Measurements from ENCODE around the gene CTNNA3. TPM values are rescaled to one million over a fixed set of nuclear protein-coding genes. Genes with fewer than 3 reads are reported as not detected.

CTNNA3 gene
- total and polyA plus RNA-seq, 12 donors: 0.03 to 14.4 (median 0.47) TPM; not detected in 1

DNA sequence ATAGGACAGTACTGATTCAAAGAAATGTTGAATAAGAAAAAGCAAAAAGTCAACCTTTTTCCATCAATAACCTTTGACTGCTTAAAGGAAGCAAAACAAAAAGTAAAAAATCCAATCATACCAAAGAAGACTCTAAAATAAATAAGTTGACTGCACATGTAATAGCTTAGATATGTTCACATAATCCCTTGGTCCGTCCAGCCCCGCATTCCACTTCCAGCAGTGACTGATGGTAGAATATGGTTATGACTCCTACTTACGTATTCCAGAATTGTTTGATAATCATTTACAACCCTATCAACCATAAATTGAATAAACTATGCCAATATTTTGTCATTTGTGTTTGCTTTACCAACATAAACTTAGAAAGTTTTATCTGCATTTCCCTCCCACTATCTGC lies 77.9 kb downstream of the CTNNA3 start:
- 67 to 80% (median 73%) methylated on average over 3 of the region's 3 CpGs for WGBS, 4 donors
- no peaks in the 10 kb centered on the region for H3K27me3 ChIP-seq
- no peaks in the 10 kb centered on the region for H3K4me1 ChIP-seq (replicated peaks in 1 of 2)
- no peak overlapping the region for H3K4me3 ChIP-seq
- intact Hi-C loops (cut with DNase I): no loop called here
- H3K36me3 ChIP-seq (replicated peaks in 1 of 2): no peaks in the 10 kb centered on the region
- no peak overlapping the region for H3K27ac ChIP-seq
- H3K9me3 ChIP-seq (replicated peaks in 1 of 3): no peaks in the 10 kb centered on the region
- DNase-seq: no peak
- TF ChIP-seq POLR2A (IDR thresholded peaks at IDR 0.05): no peak
- TF ChIP-seq, protein P1, sequence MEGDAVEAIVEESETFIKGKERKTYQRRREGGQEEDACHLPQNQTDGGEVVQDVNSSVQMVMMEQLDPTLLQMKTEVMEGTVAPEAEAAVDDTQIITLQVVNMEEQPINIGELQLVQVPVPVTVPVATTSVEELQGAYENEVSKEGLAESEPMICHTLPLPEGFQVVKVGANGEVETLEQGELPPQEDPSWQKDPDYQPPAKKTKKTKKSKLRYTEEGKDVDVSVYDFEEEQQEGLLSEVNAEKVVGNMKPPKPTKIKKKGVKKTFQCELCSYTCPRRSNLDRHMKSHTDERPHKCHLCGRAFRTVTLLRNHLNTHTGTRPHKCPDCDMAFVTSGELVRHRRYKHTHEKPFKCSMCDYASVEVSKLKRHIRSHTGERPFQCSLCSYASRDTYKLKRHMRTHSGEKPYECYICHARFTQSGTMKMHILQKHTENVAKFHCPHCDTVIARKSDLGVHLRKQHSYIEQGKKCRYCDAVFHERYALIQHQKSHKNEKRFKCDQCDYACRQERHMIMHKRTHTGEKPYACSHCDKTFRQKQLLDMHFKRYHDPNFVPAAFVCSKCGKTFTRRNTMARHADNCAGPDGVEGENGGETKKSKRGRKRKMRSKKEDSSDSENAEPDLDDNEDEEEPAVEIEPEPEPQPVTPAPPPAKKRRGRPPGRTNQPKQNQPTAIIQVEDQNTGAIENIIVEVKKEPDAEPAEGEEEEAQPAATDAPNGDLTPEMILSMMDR (IDR thresholded peaks at IDR 0.05): no peak

DNA sequence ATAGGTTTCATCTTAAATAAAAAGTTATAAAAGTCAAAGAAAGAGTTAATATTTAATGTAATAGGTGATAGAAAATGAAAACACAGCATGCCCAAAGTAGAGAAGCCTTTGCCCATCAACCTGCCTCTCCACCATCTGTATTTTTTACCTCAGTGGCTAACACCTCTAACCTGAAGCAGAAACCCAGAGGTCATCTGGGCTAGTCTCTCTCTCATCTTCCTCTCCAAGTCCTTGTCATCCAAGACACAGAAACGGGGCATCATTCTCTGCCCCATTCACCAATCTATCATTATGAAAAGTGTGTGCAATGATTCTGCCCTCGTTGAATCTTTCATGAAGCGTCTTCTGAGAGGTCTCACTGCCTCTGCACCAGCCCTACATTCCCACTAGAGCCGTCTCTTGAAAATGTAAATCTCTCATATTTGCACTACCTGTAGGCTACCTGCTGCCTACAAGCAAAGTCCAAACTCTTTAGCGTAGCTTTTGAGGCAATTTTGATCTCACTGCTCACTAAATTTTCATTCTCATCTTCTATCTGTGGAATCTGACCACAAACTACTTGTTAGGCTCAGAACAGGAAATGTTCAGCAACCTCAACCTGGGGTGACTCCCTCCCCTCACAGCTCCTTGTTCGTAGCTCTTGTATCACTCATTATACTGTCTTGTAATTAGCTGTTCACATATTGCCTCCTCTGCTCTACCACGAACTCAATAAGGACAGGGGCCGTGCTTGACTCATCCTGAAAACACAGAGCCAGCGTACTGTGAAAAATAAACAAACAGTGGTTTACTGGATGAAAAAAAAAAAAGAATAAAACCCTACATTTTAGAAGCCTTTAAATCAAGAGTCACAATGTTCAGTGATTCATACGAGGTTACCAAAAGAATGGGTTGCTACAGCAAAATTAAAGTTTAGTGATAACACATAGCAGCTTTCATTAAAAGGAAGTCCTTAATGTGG lies 83.1 kb downstream of the CTNNA3 start:
- no peak overlapping the region for H3K4me3 ChIP-seq
- WGBS, 4 donors: 71 to 80% (median 72%) methylated on average over 10 of the region's 10 CpGs
- no peak for DNase-seq
- intact Hi-C loops (cut with DNase I): no loop called here
- TF ChIP-seq POLR2A (IDR thresholded peaks at IDR 0.05): no peak
- TF ChIP-seq, protein P1 (IDR thresholded peaks at IDR 0.05): no peak
- H3K4me1 ChIP-seq (replicated peaks in 1 of 2): no peaks in the 10 kb centered on the region
- no peaks in the 10 kb centered on the region for H3K36me3 ChIP-seq (replicated peaks in 1 of 2)
- no peaks in the 10 kb centered on the region for H3K27me3 ChIP-seq
- H3K9me3 ChIP-seq (replicated peaks in 1 of 3): no peaks in the 10 kb centered on the region
- no peak overlapping the region for H3K27ac ChIP-seq

DNA sequence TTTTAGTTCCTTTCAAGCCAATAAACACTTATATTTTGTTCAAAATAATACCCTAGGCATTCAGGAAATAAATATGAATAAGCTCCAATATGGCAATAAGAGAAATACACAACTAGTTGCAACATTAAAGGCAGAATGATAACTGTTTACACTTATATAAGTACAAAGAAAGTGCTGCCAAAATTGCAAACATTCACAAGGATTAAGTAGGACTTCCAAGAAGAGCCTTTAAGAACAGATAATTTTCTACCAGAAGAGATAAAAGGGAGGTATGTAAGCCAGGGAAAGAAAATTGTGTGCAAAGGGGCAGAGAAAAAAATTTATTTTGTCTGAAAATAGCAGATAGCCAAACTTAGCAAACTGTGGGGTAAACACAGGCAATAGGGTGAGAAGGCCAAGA lies 83.8 kb downstream of the CTNNA3 start:
- H3K9me3 ChIP-seq (replicated peaks in 1 of 3): no peaks in the 10 kb centered on the region
- intact Hi-C loops (cut with DNase I): no loop called here
- DNase-seq: no peak

DNA sequence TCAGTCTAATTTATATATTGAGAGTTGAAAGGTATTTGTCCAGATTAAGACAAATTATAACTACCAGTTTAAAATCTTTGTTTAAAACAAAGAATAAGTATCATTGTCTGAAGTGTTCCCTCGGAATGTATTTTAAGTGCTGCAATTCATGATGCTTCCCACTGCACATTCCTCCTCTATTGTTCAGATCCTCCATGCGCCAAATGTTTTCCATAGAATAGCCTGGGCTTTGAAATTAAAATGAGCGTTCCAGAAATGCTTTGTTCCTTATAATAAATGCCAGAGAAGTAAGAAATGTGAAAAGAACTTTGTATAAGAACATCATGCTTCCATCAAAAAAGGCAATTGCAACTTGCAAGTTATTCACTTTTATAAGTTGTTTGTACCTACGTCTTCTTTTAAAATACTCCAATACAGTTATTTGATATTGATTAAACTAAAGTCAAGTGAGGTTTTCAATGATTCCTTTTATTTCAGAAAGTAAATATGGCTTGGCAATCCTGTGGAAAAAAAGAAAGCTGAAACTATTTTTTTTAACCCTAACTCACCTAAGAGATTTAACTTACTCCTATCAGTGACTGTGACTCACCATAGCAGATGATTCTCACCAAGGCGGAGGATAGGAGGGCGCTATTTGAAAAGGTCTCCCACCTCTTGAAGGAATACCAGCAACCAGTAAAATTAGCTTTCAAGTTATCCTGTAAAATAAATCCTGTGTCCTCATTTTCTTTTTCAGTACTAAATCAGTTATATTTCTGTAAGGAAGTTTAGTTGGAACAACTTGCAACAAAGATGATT lies 85.8 kb downstream of the CTNNA3 start:
- no peak for DNase-seq
- Histone ChIP-seq H3K36me3 (replicated peaks in 1 of 2) (no peaks in the 10 kb centered on the region), H3K27me3 (no peaks in the 10 kb centered on the region), H3K4me3 (no peak overlapping the region), H3K4me1 (replicated peaks in 1 of 2) (no peaks in the 10 kb centered on the region), H3K27ac (no peak overlapping the region), H3K9me3 (replicated peaks in 1 of 3) (no peaks in the 10 kb centered on the region)
- intact Hi-C loops (cut with DNase I): no loop called here
- TF ChIP-seq, protein P1 (IDR thresholded peaks at IDR 0.05): no peak
- no peak for TF ChIP-seq POLR2A (IDR thresholded peaks at IDR 0.05)
- WGBS, 4 donors: 70 to 86% (median 78%) methylated on average over 6 of the region's 6 CpGs

More for the DNA sequence above, 83.8 kb downstream of the CTNNA3 start:
- Histone ChIP-seq H3K4me1 (replicated peaks in 1 of 2) (no peaks in the 10 kb centered on the region), H3K4me3 (no peak overlapping the region), H3K27me3 (no peaks in the 10 kb centered on the region), H3K27ac (no peak overlapping the region), H3K36me3 (replicated peaks in 1 of 2) (no peaks in the 10 kb centered on the region)
- TF ChIP-seq, protein P1 (IDR thresholded peaks at IDR 0.05): no peak
- no peak for TF ChIP-seq POLR2A (IDR thresholded peaks at IDR 0.05)
